ENCODE measurements around the gene RASEF.

DNA sequence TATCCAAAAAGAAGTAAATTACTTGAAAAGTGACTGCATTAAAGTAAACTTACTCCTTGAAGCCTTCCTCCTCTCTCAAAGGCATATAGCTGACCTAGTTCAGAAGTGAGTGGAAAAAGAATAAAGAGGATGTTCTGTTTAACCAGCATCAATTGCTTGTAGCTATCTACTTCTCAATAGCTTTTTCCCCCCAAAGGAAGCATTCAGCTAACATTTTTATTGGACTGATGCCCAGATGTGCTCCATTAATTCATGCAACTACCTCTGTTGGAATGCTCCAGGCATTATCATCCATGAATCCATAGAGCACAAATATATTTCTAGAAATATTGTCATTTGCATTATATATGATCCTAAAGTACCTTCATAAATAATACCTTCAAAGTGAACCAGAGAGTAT is 132.8 kb downstream of the RASEF start:
- TF ChIP-seq CTCF (IDR thresholded peaks at IDR 0.05; ENCODE audit: insufficient read depth, low read length, poor library complexity, severe bottlenecking) = no peak
- TF ChIP-seq EZH2phosphoT487 (conservative IDR thresholded peaks at IDR 0.05; ENCODE audit: low read length) = no peak

Data from SU-DHL-6 (cell line).